Measurements from ENCODE around the gene PSMB2.

GRCh38 chr1:35640380-35641232, 720 bp downstream of the PSMB2 start:
- TF ChIP-seq, protein P1, sequence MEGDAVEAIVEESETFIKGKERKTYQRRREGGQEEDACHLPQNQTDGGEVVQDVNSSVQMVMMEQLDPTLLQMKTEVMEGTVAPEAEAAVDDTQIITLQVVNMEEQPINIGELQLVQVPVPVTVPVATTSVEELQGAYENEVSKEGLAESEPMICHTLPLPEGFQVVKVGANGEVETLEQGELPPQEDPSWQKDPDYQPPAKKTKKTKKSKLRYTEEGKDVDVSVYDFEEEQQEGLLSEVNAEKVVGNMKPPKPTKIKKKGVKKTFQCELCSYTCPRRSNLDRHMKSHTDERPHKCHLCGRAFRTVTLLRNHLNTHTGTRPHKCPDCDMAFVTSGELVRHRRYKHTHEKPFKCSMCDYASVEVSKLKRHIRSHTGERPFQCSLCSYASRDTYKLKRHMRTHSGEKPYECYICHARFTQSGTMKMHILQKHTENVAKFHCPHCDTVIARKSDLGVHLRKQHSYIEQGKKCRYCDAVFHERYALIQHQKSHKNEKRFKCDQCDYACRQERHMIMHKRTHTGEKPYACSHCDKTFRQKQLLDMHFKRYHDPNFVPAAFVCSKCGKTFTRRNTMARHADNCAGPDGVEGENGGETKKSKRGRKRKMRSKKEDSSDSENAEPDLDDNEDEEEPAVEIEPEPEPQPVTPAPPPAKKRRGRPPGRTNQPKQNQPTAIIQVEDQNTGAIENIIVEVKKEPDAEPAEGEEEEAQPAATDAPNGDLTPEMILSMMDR (IDR thresholded peaks at IDR 0.05; ENCODE audit: poor library complexity, severe bottlenecking), result no peak
- no peak for TF ChIP-seq POLR2AphosphoS5 (IDR thresholded peaks at IDR 0.05)
- no peak for TF ChIP-seq TAF1 (IDR thresholded peaks at IDR 0.05; ENCODE audit: low read depth)
- TF ChIP-seq RAD21 (conservative IDR thresholded peaks at IDR 0.05), result no peak
- TF ChIP-seq MXI1 (conservative IDR thresholded peaks at IDR 0.05; ENCODE audit: poor library complexity, severe bottlenecking), result no peak
- no peak for TF ChIP-seq REST (IDR thresholded peaks at IDR 0.05; ENCODE audit: borderline replicate concordance)
- no peak for TF ChIP-seq EP300 (conservative IDR thresholded peaks at IDR 0.05; ENCODE audit: poor library complexity, severe bottlenecking)

Measured in neural cell (in vitro differentiated cells).